H1 (cell line): ENCODE results near the gene OPN1SW. TPM values are rescaled to one million over a fixed set of nuclear protein-coding genes. Genes with fewer than 3 reads are reported as not detected.

Experiments used
- SP4 ChIP-seq: IDR thresholded peaks from 2 replicates; pipeline ENCODE4 v1.6.1; 2012; ENCODE audit warnings: low read length, inconsistent platforms
- USF2 ChIP-seq: IDR thresholded peaks from 2 replicates; pipeline ENCODE4 v1.6.1; 2011; ENCODE audit warnings: low read length, improper control_type of control experiment
- polyA plus RNA-seq, 7 experiments: library from polyadenylated mRNA; depleted of rRNA in 3 of 7; stranded (reverse) in 5 of 7; unstranded in 2 of 7; fragments of >200 nt in 5 of 7; fragments of 200-250 nt in 2 of 7; gene quantifications; 1 replicate in 5 of 7; 2 replicates in 1 of 7; 4 replicates in 1 of 7; pipeline versions ENCODE4 v1.2.1 to v1.2.3, GENCODE V29; 2011 to 2013; ENCODE audit warnings: missing spikeins in 2 of 7, mixed read lengths in 2 of 7
- total RNA-seq: library from RNA; stranded (reverse); fragmentation: NEBNext Ultra II Directional; extraction: Animal tissue kit (Norgen Biotek cat#: 25700); gene quantifications from 2 replicates; pipeline ENCODE4 v1.2.1, GENCODE V29; 2021

Gene OPN1SW
- total and polyA plus RNA-seq, 2 of the 8 experiments (the other 6 are each of a cell fraction or from before 2014, with no cell fraction given), result not detected

GRCh38 chr7:128747327-128748079 lies 28.1 kb downstream of the OPN1SW start (continued):
- TF ChIP-seq USF2, result no peak
- TF ChIP-seq SP4, result no peak
